Gastrocnemius medialis (tissue), 4 donors: ENCODE results near the gene FYN.

ENCODE experiments used
- CTCF ChIP-seq, 5 experiments: fragments of 450-650 bp in 3 of 5; fragments of 200-600 bp in 2 of 5; sonication (generic) in 2 of 5; IDR thresholded peaks in 4 of 5; conservative IDR thresholded peaks in 1 of 5; 1 replicate in 4 of 5; 2 replicates in 1 of 5; pipeline ENCODE4 v1.5.1; 2016 to 2019; ENCODE audit warnings: antibody characterized with exemption in 5 of 5, mild to moderate bottlenecking in 3 of 5, moderate library complexity in 3 of 5
- POLR2A ChIP-seq, 2 donors: fragments of 450-650 bp; IDR thresholded peaks; one replicate each; pipeline ENCODE4 v1.6.1; 2017; ENCODE audit warnings: antibody characterized with exemption in 2 of 2, mild to moderate bottlenecking in 2 of 2, moderate library complexity in 2 of 2

DNA sequence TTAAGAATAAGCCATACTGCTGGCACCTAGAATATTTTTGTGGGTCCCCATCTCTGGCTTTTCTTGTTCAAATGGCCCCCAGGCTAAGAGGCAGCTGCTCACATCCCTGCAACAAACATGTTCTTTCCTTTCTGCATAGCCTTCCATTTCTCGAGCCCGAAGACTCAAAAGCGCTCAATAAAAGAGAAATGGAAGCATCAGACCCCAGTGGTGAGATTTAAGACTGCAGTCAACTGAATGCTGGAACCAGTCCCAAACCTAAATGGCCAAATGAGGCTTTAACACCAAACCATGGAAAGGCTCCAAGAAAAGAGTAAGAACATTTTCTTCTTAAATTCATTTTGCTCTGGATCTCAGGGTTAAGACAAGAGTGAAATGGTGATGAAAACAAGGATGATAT is 145.4 kb downstream of the FYN start:
- TF ChIP-seq CTCF (IDR thresholded peaks at IDR 0.05 in 4 of 5, conservative IDR thresholded peaks at IDR 0.05 in 1 of 5) (peak in 4 of 5 experiments; percentile 18 to 40 (median 27)), POLR2A (IDR thresholded peaks at IDR 0.05) (no peak)
